MM.1S (cell line): ENCODE measurements around the gene KCNH2.

Experiments used
- DNase-seq: peaks from one replicate; pipeline ENCODE4 v3.0.0-alpha.2; 2015
- H2AFZ ChIP-seq: fragments of 300-600 bp; sonication (generic); 2 replicates; pipeline ENCODE4 v1.6.0; 2016; ENCODE audit warnings: antibody characterized with exemption, low read length
- H3F3A ChIP-seq: fragments of 300-600 bp; sonication (generic); 2 replicates; pipeline ENCODE4 v1.6.1; 2016; ENCODE audit warnings: mild to moderate bottlenecking, antibody characterized with exemption, low read length, moderate library complexity, mixed read lengths; ENCODE audit not compliant: insufficient read depth
- H3K27ac ChIP-seq: fragments of 300-600 bp; sonication (generic); 2 replicates; pipeline ENCODE4 v1.5.1; 2016; ENCODE audit warnings: mild to moderate bottlenecking, low read length
- H3K27me3 ChIP-seq: fragments of 300-600 bp; sonication (generic); replicated peaks from 2 replicates; pipeline ENCODE4 v1.6.0; 2016; ENCODE audit warnings: low read length; ENCODE audit not compliant: insufficient read depth
- H3K36me3 ChIP-seq: fragments of 300-600 bp; sonication (generic); replicated peaks from 2 replicates; pipeline ENCODE4 v1.6.1; 2016; ENCODE audit warnings: mild to moderate bottlenecking, low read length, mixed read lengths; ENCODE audit not compliant: insufficient read depth
- H3K4me1 ChIP-seq: fragments of 300-600 bp; sonication (generic); 2 replicates; pipeline ENCODE4 v1.6.1; 2016; ENCODE audit warnings: low read length, mixed read lengths
- H3K4me2 ChIP-seq: fragments of 300-600 bp; sonication (generic); 2 replicates; pipeline ENCODE4 v1.6.0; 2016; ENCODE audit warnings: low read depth, low read length
- H3K4me3 ChIP-seq: fragments of 300-600 bp; sonication (generic); 2 replicates; pipeline ENCODE4 v1.5.1; 2016; ENCODE audit warnings: low read length, mixed read lengths
- H3K79me2 ChIP-seq: fragments of 300-600 bp; sonication (generic); 2 replicates; pipeline ENCODE4 v1.6.1; 2016; ENCODE audit warnings: mixed run types, low read length, mixed read lengths
- H3K9ac ChIP-seq: fragments of 300-600 bp; sonication (generic); 2 replicates; pipeline ENCODE4 v1.6.1; 2016; ENCODE audit warnings: low read length, mixed read lengths
- H3K9me2 ChIP-seq: fragments of 300-600 bp; sonication (generic); replicated peaks from 2 replicates; pipeline ENCODE4 v1.6.1; 2016; ENCODE audit warnings: mild to moderate bottlenecking, low read length, mixed read lengths; ENCODE audit not compliant: insufficient read depth
- H3K9me3 ChIP-seq: fragments of 300-600 bp; sonication (generic); replicated peaks from 2 replicates; pipeline ENCODE4 v1.6.1; 2016; ENCODE audit warnings: mild to moderate bottlenecking, low read length, mixed read lengths; ENCODE audit not compliant: insufficient read depth
- H4K20me1 ChIP-seq: fragments of 300-600 bp; sonication (generic); 2 replicates; pipeline ENCODE4 v1.6.1; 2016; ENCODE audit warnings: mild to moderate bottlenecking, low read length, moderate library complexity, mixed read lengths; ENCODE audit not compliant: insufficient read depth
- CTCF ChIP-seq: fragments of 300-600 bp; sonication (generic); IDR thresholded peaks from 2 replicates; pipeline ENCODE4 v1.5.1; 2016; ENCODE audit warnings: antibody characterized with exemption, low read length, mixed read lengths
- EZH2 ChIP-seq: fragments of 300-600 bp; sonication (generic); optimal IDR thresholded peaks from 2 replicates; pipeline ENCODE3; 2017; ENCODE audit warnings: low read depth, mild to moderate bottlenecking, antibody characterized with exemption, low read length, mixed read lengths
- EZH2phosphoT487 ChIP-seq: fragments of 300-600 bp; sonication (generic); IDR thresholded peaks from 2 replicates; pipeline ENCODE4 v1.6.1; 2018; ENCODE audit warnings: antibody characterized with exemption, low read length

The KCNH2 gene

GRCh38 chr7:150989456-150989855, 11.3 kb upstream of the KCNH2 start:
- Histone ChIP-seq H2AFZ (no peak overlapping the region), H3K9me2 (no peaks in the 10 kb centered on the region), H3K27me3 (peaks cover 45% of the 10 kb centered on the region), H3K4me1 (no peaks in the 10 kb centered on the region), H3K27ac (no peak overlapping the region), H3K36me3 (no peaks in the 10 kb centered on the region), H3K9ac (no peak overlapping the region), H3F3A (no peaks in the 10 kb centered on the region), H3K79me2 (no peaks in the 10 kb centered on the region), H3K4me3 (no peak overlapping the region), H3K4me2 (no peak overlapping the region), H4K20me1 (no peaks in the 10 kb centered on the region; the same call in 1 of the 2 replicates), H3K9me3 (no peaks in the 10 kb centered on the region)
- TF ChIP-seq CTCF (no peak), EZH2phosphoT487 (no peak), EZH2 (no peak)
- DNase-seq: no peak

DNA sequence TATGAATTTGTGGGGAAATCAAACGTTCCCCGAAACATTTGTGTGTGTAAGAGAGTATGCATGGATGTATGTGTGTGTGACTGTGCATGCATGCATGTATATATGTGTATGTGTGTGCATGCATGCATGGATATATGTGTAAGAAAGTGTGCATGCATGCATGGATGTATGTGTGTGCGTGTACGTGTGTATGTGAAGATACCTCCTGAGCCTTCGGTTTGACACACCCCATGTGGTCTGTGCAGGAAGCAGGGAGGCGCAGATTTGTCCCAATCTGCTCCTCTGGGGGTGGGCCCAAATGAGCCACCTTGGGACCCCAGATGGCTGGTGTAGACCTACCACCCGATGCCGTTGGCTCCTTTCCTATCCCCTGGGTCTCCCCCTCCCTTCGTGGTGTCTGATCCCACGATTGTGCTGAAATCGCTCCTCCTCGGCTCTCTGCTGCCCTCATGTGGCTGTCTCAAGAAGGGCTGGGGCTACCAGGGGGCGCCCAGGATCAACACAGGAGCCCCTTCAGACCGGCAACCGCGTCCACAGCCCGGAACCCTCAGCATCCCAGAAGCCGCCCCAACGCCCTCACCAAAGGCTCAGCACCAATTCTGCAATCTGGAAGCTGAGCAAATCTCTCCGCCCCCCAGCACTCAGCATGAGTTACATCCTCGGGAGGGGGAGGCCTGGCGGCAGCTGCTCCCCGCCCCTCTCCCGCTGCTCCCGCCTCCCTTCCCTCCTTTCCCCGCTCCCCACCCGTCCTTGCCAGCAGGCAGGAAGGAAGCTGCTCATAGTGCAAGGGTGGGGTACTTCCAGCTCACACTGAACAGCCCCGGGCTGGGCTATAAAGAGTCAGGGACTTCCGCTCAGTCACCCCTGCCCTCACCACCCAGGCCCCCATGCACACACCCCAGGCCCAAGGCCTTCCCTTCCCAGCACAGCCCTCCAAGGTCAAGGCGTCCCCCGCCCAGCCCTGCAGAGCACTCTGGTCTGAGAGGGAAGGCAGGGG, 10.4 kb upstream of the KCNH2 start:
- Histone ChIP-seq H3K9me3 (no peaks in the 10 kb centered on the region), H4K20me1 (no peaks in the 10 kb centered on the region; the same call in 1 of the 2 replicates), H3F3A (no peaks in the 10 kb centered on the region), H3K4me1 (no peaks in the 10 kb centered on the region), H3K4me2 (peak overlapping the region; percentile 30; the same call in 1 of the 2 replicates), H3K9ac (no peak overlapping the region), H3K36me3 (no peaks in the 10 kb centered on the region), H3K79me2 (no peaks in the 10 kb centered on the region), H3K27ac (no peak overlapping the region), H3K4me3 (no peak overlapping the region), H3K27me3 (peaks cover 49% of the 10 kb centered on the region), H3K9me2 (no peaks in the 10 kb centered on the region), H2AFZ (no peak overlapping the region)
- TF ChIP-seq CTCF (peak; percentile 96), EZH2 (no peak)
- DNase-seq: peak; percentile 53

DNA sequence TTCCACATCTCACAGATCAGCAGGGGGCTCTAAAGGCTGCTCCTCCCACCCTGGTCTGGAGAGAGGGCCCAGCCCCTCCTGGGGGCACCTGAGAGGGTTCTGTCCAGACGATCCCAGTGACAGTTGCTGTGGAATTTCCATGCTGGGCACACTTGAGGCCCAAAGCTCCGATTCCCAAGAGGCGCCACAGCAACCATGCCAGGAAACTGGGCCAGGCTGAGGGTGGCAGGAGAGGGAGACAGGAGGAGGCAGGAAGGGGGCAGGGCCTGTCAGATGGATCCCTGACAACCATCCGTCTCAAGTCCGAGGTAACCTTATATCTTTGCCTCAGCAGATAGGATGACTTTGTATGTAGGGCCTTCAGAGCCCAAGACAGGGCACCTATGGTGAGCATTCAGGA, 8.4 kb upstream of the KCNH2 start:
- Histone ChIP-seq H3K36me3 (no peaks in the 10 kb centered on the region), H4K20me1 (no peaks in the 10 kb centered on the region; the same call in 1 of the 2 replicates), H3K27ac (no peak overlapping the region), H3K4me2 (no peak overlapping the region), H3K4me3 (no peak overlapping the region), H3F3A (no peaks in the 10 kb centered on the region), H3K79me2 (no peaks in the 10 kb centered on the region), H3K9me2 (no peaks in the 10 kb centered on the region), H2AFZ (no peak overlapping the region), H3K27me3 (peaks cover 64% of the 10 kb centered on the region), H3K4me1 (no peaks in the 10 kb centered on the region), H3K9ac (no peak overlapping the region), H3K9me3 (no peaks in the 10 kb centered on the region)
- no peak for DNase-seq
- no peak for TF ChIP-seq EZH2
- no peak for TF ChIP-seq EZH2phosphoT487
- no peak for TF ChIP-seq CTCF
